Hepatocyte (in vitro differentiated cells): ENCODE measurements around the gene COPS6.

Experiments used
- CTCF ChIP-seq: fragments of 200-600 bp; sonication (generic); IDR thresholded peaks from 2 replicates; pipeline ENCODE4 v1.5.1; 2016; ENCODE audit warnings: antibody characterized with exemption, mild to moderate bottlenecking; ENCODE audit not compliant: poor library complexity
- EZH2 ChIP-seq: fragments of 200-600 bp; sonication (generic); IDR thresholded peaks from 2 replicates; pipeline ENCODE4 v1.6.1; 2016; ENCODE audit warnings: antibody characterized with exemption, mild to moderate bottlenecking, borderline replicate concordance
- EZH2phosphoT487 ChIP-seq: fragments of 200-600 bp; sonication (generic); IDR thresholded peaks from one replicate; pipeline ENCODE4 v1.6.1; 2018; ENCODE audit warnings: antibody characterized with exemption, mild to moderate bottlenecking, low read depth, moderate library complexity; ENCODE audit not compliant: unreplicated experiment, severe bottlenecking

- TF ChIP-seq CTCF: no peak
- TF ChIP-seq EZH2phosphoT487: no peak
- no peak for TF ChIP-seq EZH2
These were observed 14.4 kb downstream of the COPS6 start for GRCh38 chr7:100102950-100103840.
